ENCODE results near the gene ARRDC4.

Gene ARRDC4

GRCh38 chr15:97960364-97961066 is at the start of gene ARRDC4:
TSS of gene ARRDC4 (plus strand) at chr15:97960703. CDS start at chr15:97960862, 159 bp downstream.
- DNase-seq: peak; percentile 96

- DNase-seq: no peak
Observed at GRCh38 chr15:97914711-97915110, 45.8 kb upstream of the ARRDC4 start.

GRCh38 chr15:97915261-97915660 is 45.2 kb upstream of the ARRDC4 start:
- no peak for DNase-seq

- DNase-seq: no peak
Observed at GRCh38 chr15:97921296-97921865, 39.1 kb upstream of the ARRDC4 start.

- DNase-seq: no peak
Observed at GRCh38 chr15:97929456-97930229, 30.9 kb upstream of the ARRDC4 start.

GRCh38 chr15:97930230-97930629 is 30.3 kb upstream of the ARRDC4 start:
- DNase-seq: no peak

GRCh38 chr15:97931314-97931713 is 29.2 kb upstream of the ARRDC4 start:
- no peak for DNase-seq

GRCh38 chr15:97933589-97933988 is 26.9 kb upstream of the ARRDC4 start:
- DNase-seq: no peak

- no peak for DNase-seq
Observed at GRCh38 chr15:97940993-97941392, 19.5 kb upstream of the ARRDC4 start.

GRCh38 chr15:97941572-97941971 is 18.9 kb upstream of the ARRDC4 start:
- no peak for DNase-seq

GRCh38 chr15:97944724-97945123 is 15.8 kb upstream of the ARRDC4 start:
- no peak for DNase-seq

- no peak for DNase-seq
Observed at GRCh38 chr15:97947465-97948260, 12.8 kb upstream of the ARRDC4 start.

GRCh38 chr15:97953254-97953653 is 7.2 kb upstream of the ARRDC4 start:
- DNase-seq: no peak

GRCh38 chr15:97953748-97954147 is 6.8 kb upstream of the ARRDC4 start:
- no peak for DNase-seq

- no peak for DNase-seq
Observed at GRCh38 chr15:97955035-97955434, 5.5 kb upstream of the ARRDC4 start.

- no peak for DNase-seq
Observed at GRCh38 chr15:97955529-97955928, 5.0 kb upstream of the ARRDC4 start.

GRCh38 chr15:97959724-97960363 is 659 bp upstream of the ARRDC4 start:
- no peak for DNase-seq

GRCh38 chr15:97961067-97961954 is 808 bp downstream of the ARRDC4 start:
- peak; percentile 56 for DNase-seq

- no peak for DNase-seq
Observed at GRCh38 chr15:97962263-97962662, 1.8 kb downstream of the ARRDC4 start.

- DNase-seq: no peak
Observed at GRCh38 chr15:97963779-97964178, 3.3 kb downstream of the ARRDC4 start.

- no peak for DNase-seq
Observed at GRCh38 chr15:97966246-97966645, 5.7 kb downstream of the ARRDC4 start.

All from activated CD8-positive, alpha-beta memory T cell treated with anti-CD3 and anti-CD28 coated beads, Interleukin-2, amount 50 U/mL, for 48 hours (primary cell).